ENCODE data around the gene FREM1.

GRCh38 chr9:14779566-14780022 is 130.6 kb downstream of the FREM1 start:
- TF ChIP-seq POLR2A (IDR thresholded peaks at IDR 0.05): no peak
- no peak for TF ChIP-seq CTCF (IDR thresholded peaks at IDR 0.05)

All from breast epithelium (tissue), 3 donors.